HCT116 (cell line): ENCODE data around the gene ALK. TPM values are rescaled to one million over a fixed set of nuclear protein-coding genes. Genes with fewer than 3 reads are reported as not detected.

Source experiments
- ATAC-seq: fragments of 200-7000 bp; cut with Tn5 transposase; 2 replicates; pipeline ENCODE4 v1.9.1; 2020; ENCODE audit warnings: mild to moderate bottlenecking, moderate library complexity
- BruUV-seq: library from RNA; stranded (reverse); fragments of 400-500 nt; replicated peaks from 2 replicates; lab custom pipeline; 2021; lab: Mats Ljungman, UMichigan
- CTCF ChIA-PET: fragments of 300-600 bp; sonication (Branson Sonifier 250); formaldehyde crosslinking; loops from one replicate; lab custom pipeline; 2021; ENCODE audit warnings: antibody characterized with exemption; lab: Charles Lee
- POLR2A ChIA-PET: fragments of 300-600, 350-600 bp; sonication (Branson Sonifier 250); formaldehyde crosslinking; loops from one replicate; lab custom pipeline; 2021; ENCODE audit warnings: antibody characterized with exemption; lab: Charles Lee
- RAD21 ChIA-PET, 2 experiments: fragments of 300-600 bp; sonication (Branson Sonifier 250); formaldehyde crosslinking; loops; one replicate each; lab custom pipeline; 2023; ENCODE audit warnings: low total read pairs in 2 of 2; ENCODE audit not compliant: uncharacterized antibody in 2 of 2, unreplicated experiment in 2 of 2, low non-redundant PET in 1 of 2; lab: Charles Lee
- DNase-seq: peaks from one replicate; pipeline ENCODE4 v3.0.0-alpha.2; 2010; ENCODE audit warnings: low read depth, low spot score
- H2AFZ ChIP-seq: fragments of 200-600 bp; shearing (Covaris generic), sonication (generic); 2 replicates; pipeline ENCODE4 v1.6.1; 2017; ENCODE audit warnings: low read depth, mixed run types, mixed read lengths, antibody characterized with exemption, low read length; ENCODE audit not compliant: poor library complexity, severe bottlenecking
- H3K27ac ChIP-seq: 2 replicates; pipeline ENCODE4 v1.5.1; 2012; ENCODE audit warnings: low read depth, low read length
- H3K27me3 ChIP-seq: fragments of 200-600 bp; sonication (generic); 2 replicates; pipeline ENCODE4 v1.6.1; 2016; ENCODE audit warnings: mixed run types, low read length, mixed read lengths; ENCODE audit not compliant: insufficient read depth
- H3K36me3 ChIP-seq, 2 experiments: fragments of 200-500 bp in 1 of 2; fragments of 200-600 bp in 1 of 2; sonication (Bioruptor generic) in 1 of 2; sonication (generic) in 1 of 2; 2 replicates each; pipeline versions ENCODE4 v1.5.1 to v1.6.1; 2014 to 2016; ENCODE audit warnings: low read length in 2 of 2, inconsistent platforms in 1 of 2, mixed read lengths in 1 of 2, mixed run types in 1 of 2; ENCODE audit not compliant: insufficient read depth in 2 of 2, control insufficient read depth in 1 of 2
- H3K4me1 ChIP-seq, 2 experiments: fragments of 200-600 bp in 1 of 2; sonication (generic) in 1 of 2; 2 replicates each; pipeline versions ENCODE4 v1.5.1 to v1.6.1; 2012 to 2017; ENCODE audit warnings: low read length in 2 of 2, inconsistent platforms in 1 of 2, mild to moderate bottlenecking in 1 of 2, mixed read lengths in 1 of 2, mixed run types in 1 of 2, moderate library complexity in 1 of 2; ENCODE audit not compliant: insufficient read depth in 2 of 2, control insufficient read depth in 1 of 2
- H3K4me2 ChIP-seq: fragments of 200-600 bp; sonication (generic); 2 replicates; pipeline ENCODE4 v1.6.1; 2017; ENCODE audit warnings: mixed run types, low read length, mixed read lengths
- H3K4me3 ChIP-seq, 2 experiments: fragments of 200-600 bp in 1 of 2; sonication (generic) in 1 of 2; replicated peaks in 1 of 2; 2 replicates each; pipeline ENCODE4 v1.5.1; 2011 to 2016; ENCODE audit warnings: low read length in 2 of 2, control low read depth in 1 of 2, low read depth in 1 of 2, mild to moderate bottlenecking in 1 of 2, mixed read lengths in 1 of 2, mixed run types in 1 of 2
- H3K79me2 ChIP-seq: fragments of 200-600 bp; sonication (generic); 2 replicates; pipeline ENCODE4 v1.6.1; 2017; ENCODE audit warnings: mild to moderate bottlenecking, mixed run types, low read length, moderate library complexity, mixed read lengths; ENCODE audit not compliant: insufficient read depth
- H3K9ac ChIP-seq: fragments of 200-600 bp; sonication (generic); 2 replicates; pipeline ENCODE4 v1.6.1; 2016; ENCODE audit warnings: low read length, mixed read lengths
- H3K9me2 ChIP-seq: fragments of 200-600 bp; sonication (generic), shearing (Covaris generic); 2 replicates; pipeline ENCODE4 v1.6.1; 2017; ENCODE audit warnings: mixed run types, mild to moderate bottlenecking, moderate library complexity; ENCODE audit not compliant: insufficient read depth
- H3K9me3 ChIP-seq, 2 experiments: fragments of 200-500 bp in 1 of 2; fragments of 200-600 bp in 1 of 2; sonication (Bioruptor generic) in 1 of 2; sonication (generic) in 1 of 2; 2 replicates each; pipeline ENCODE4 v1.6.1; 2014 to 2017; ENCODE audit warnings: low read length in 2 of 2, mixed read lengths in 2 of 2, inconsistent platforms in 1 of 2, low read depth in 1 of 2, mild to moderate bottlenecking in 1 of 2, mixed run types in 1 of 2, moderate library complexity in 1 of 2; ENCODE audit not compliant: control insufficient read depth in 1 of 2, insufficient read depth in 1 of 2
- H4K20me1 ChIP-seq: fragments of 200-600 bp; sonication (generic), shearing (Covaris generic); 2 replicates; pipeline ENCODE4 v1.6.1; 2017; ENCODE audit warnings: mixed run types, mild to moderate bottlenecking, moderate library complexity; ENCODE audit not compliant: insufficient read depth
- CEBPB ChIP-seq: IDR thresholded peaks from 2 replicates; pipeline ENCODE4 v1.6.1; 2012; ENCODE audit warnings: low read depth
- EGR1 ChIP-seq: IDR thresholded peaks from 2 replicates; pipeline ENCODE4 v1.6.1; 2012; ENCODE audit warnings: low read depth
- ELF1 ChIP-seq: IDR thresholded peaks from 2 replicates; pipeline ENCODE4 v1.6.1; 2012; ENCODE audit warnings: low read depth, borderline replicate concordance
- EZH2phosphoT487 ChIP-seq: fragments of 200-600 bp; IDR thresholded peaks from 2 replicates; pipeline ENCODE4 v1.6.1; 2018; ENCODE audit warnings: antibody characterized with exemption, borderline replicate concordance
- POLR2A ChIP-seq: IDR thresholded peaks from 2 replicates; pipeline ENCODE4 v1.7.0; 2011; ENCODE audit warnings: borderline replicate concordance; ENCODE audit not compliant: insufficient read depth, insufficient read length; ENCODE audit errors: extremely low read depth
- RAD21 ChIP-seq: IDR thresholded peaks from 2 replicates; pipeline ENCODE4 v1.6.1; 2012; ENCODE audit warnings: low read depth, mild to moderate bottlenecking
- SIN3A ChIP-seq: IDR thresholded peaks from 2 replicates; pipeline ENCODE4 v1.6.1; 2012; ENCODE audit warnings: low read depth
- SRF ChIP-seq: IDR thresholded peaks from 2 replicates; pipeline ENCODE4 v1.6.1; 2012; ENCODE audit warnings: low read depth
- TCF7L2 ChIP-seq: IDR thresholded peaks from 2 replicates; pipeline ENCODE4 v1.7.0; 2011; ENCODE audit warnings: borderline replicate concordance, inconsistent platforms; ENCODE audit not compliant: insufficient read depth, insufficient read length; ENCODE audit errors: extremely low read depth
- ZBTB33 ChIP-seq: IDR thresholded peaks from 2 replicates; pipeline ENCODE4 v1.6.1; 2011; ENCODE audit warnings: mild to moderate bottlenecking, low read length, moderate library complexity; ENCODE audit not compliant: insufficient replicate concordance; ENCODE audit errors: extremely low read depth
- ZFX ChIP-seq: fragments of 450-650 bp; IDR thresholded peaks from 2 replicates; pipeline ENCODE4 v1.6.1; 2017
- ZNF274 ChIP-seq: fragments of 200-500 bp; sonication (Bioruptor generic); IDR thresholded peaks from 2 replicates; pipeline ENCODE4 v1.6.1; 2014; ENCODE audit warnings: mild to moderate bottlenecking, low read depth, low read length, inconsistent platforms
- intact Hi-C: fragments of 100-400 bp; cut with micrococcal nuclease; formaldehyde crosslinking; loops from 2 replicates; pipeline ENCODE4 v1.10.0; 2022
- total RNA-seq: library from RNA; stranded (reverse); gene quantifications from one replicate; pipeline ENCODE4 v1.2.1, GENCODE V29; 2021; ENCODE audit not compliant: unreplicated experiment
- TF ChIP-seq, protein P1 (sequence below): IDR thresholded peaks from 2 replicates; pipeline ENCODE4 v1.6.1; 2012; ENCODE audit warnings: low read depth

ALK gene
- total RNA-seq, 1 experiment from 2014 or later = not detected

GRCh38 chr2:29775937-29776336 lies 145.4 kb downstream of the ALK start:
- ChIA-PET CTCF (no interaction called here), POLR2A (no interaction called here), RAD21 (no interaction called here)
- H3K27me3 ChIP-seq = peaks cover 60% of the 10 kb centered on the region
- H3K79me2 ChIP-seq = no peaks in the 10 kb centered on the region
- DNase-seq (no peak), ATAC-seq (no peak)
- no peak overlapping the region for H3K9ac ChIP-seq
- H2AFZ ChIP-seq = no peak overlapping the region
- H4K20me1 ChIP-seq = no peaks in the 10 kb centered on the region
- no peaks in the 10 kb centered on the region for H3K9me2 ChIP-seq
- no peak overlapping the region for H3K4me3 ChIP-seq
- H3K36me3 ChIP-seq = no peaks in the 10 kb centered on the region
- no peaks in the 10 kb centered on the region for H3K9me3 ChIP-seq
- TF ChIP-seq ZNF274 = no peak
- no peak for TF ChIP-seq CEBPB
- TF ChIP-seq POLR2A = no peak
- no peak for TF ChIP-seq EGR1
- TF ChIP-seq ZBTB33 = no peak
- TF ChIP-seq TCF7L2 = no peak
- no peak for TF ChIP-seq SRF
- TF ChIP-seq ZFX = no peak
- TF ChIP-seq ELF1 = no peak
- TF ChIP-seq EZH2phosphoT487 = no peak
- TF ChIP-seq, protein P1, sequence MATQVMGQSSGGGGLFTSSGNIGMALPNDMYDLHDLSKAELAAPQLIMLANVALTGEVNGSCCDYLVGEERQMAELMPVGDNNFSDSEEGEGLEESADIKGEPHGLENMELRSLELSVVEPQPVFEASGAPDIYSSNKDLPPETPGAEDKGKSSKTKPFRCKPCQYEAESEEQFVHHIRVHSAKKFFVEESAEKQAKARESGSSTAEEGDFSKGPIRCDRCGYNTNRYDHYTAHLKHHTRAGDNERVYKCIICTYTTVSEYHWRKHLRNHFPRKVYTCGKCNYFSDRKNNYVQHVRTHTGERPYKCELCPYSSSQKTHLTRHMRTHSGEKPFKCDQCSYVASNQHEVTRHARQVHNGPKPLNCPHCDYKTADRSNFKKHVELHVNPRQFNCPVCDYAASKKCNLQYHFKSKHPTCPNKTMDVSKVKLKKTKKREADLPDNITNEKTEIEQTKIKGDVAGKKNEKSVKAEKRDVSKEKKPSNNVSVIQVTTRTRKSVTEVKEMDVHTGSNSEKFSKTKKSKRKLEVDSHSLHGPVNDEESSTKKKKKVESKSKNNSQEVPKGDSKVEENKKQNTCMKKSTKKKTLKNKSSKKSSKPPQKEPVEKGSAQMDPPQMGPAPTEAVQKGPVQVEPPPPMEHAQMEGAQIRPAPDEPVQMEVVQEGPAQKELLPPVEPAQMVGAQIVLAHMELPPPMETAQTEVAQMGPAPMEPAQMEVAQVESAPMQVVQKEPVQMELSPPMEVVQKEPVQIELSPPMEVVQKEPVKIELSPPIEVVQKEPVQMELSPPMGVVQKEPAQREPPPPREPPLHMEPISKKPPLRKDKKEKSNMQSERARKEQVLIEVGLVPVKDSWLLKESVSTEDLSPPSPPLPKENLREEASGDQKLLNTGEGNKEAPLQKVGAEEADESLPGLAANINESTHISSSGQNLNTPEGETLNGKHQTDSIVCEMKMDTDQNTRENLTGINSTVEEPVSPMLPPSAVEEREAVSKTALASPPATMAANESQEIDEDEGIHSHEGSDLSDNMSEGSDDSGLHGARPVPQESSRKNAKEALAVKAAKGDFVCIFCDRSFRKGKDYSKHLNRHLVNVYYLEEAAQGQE = no peak
- no peak for TF ChIP-seq RAD21
- TF ChIP-seq SIN3A = no peak
- no peak overlapping the region for H3K27ac ChIP-seq
- no peaks in the 10 kb centered on the region for H3K4me1 ChIP-seq
- no TSS peak for BruUV-seq
- intact Hi-C loops = no loop called here
- H3K4me2 ChIP-seq = no peak overlapping the region
